Measurements from ENCODE around the gene ANKRD6. TPM values are rescaled to one million over a fixed set of nuclear protein-coding genes. Genes with fewer than 3 reads are reported as not detected.

Gene ANKRD6
- total RNA-seq (2022), result 20.5 and 25.6 TPM in 2 replicates
- percentile 58 among the genes with signal in this experiment for Bru-seq, nascent RNA
- percentile 59 among the genes with signal in this experiment for BruChase-seq, experiment 1, labeled RNA remaining after a 2-hour chase
- BruChase-seq, experiment 2, labeled RNA remaining after a 6-hour chase, result percentile 57 among the genes with signal in this experiment
- long read RNA-seq, full-length matches to known transcripts, result 6 of 19 reads
- long read RNA-seq, partial matches to known transcripts, result 2 of 19 reads
- long read RNA-seq, other reads (novel, unspliced or antisense), result 11 of 19 reads

GRCh38 chr6:89432875-89433251 lies at the start of gene ANKRD6:
ANKRD6 (plus strand) TSS chr6:89433152; CDS start chr6:89566977, 133,825 bp downstream.
- no peaks in the 10 kb centered on the region for H3K36me3 ChIP-seq (ENCODE audit: control insufficient read depth, insufficient read depth, low read length)
- intact Hi-C loops (cut with micrococcal nuclease; ENCODE audit: unreplicated experiment), result loop anchor here (1.0 to 5.0 kb wide), 3 partner anchors 56 to 177 kb away; no protein-coding TSS in a partner anchor
- no peaks in the 10 kb centered on the region for H3K9me3 ChIP-seq
- peak; percentile 50 to 91 for DNase-seq
- peak within 1 kb of the TSS; percentile 65 for H3K4me3 Mint-ChIP-seq (ENCODE audit: unreplicated experiment)
- peak; percentile 72 to 83 for TF ChIP-seq CTCF (IDR thresholded peaks at IDR 0.05; ENCODE audit: insufficient read depth in 1 of 2, low read depth in 1 of 2, low read length in 1 of 2, severe bottlenecking in 1 of 2, unreplicated experiment in 1 of 2)
- H3K4me1 ChIP-seq, result peaks cover under 1% of the 10 kb centered on the region; the same call in 1 of the 2 replicates
- H3K27ac Mint-ChIP-seq (ENCODE audit: unreplicated experiment), result no peak within 1 kb of the TSS
- no peaks in the 10 kb centered on the region for H3K36me3 Mint-ChIP-seq (ENCODE audit: insufficient read depth, unreplicated experiment)
- CTCF ChIA-PET, result interaction anchor here (0.8 to 1.3 kb wide), 5 partner anchors 16 to 179 kb away, joined by 3 to 14 read pairs (median 3); no protein-coding TSS in a partner anchor
- no TSS peak for BruUV-seq (replicated peaks)
- POLR2A ChIA-PET, result no interaction called here
- no peaks in the 10 kb centered on the region for H3K9me3 Mint-ChIP-seq (ENCODE audit: unreplicated experiment)
- peaks cover 6% of the 10 kb centered on the region for H3K4me1 Mint-ChIP-seq (ENCODE audit: low read depth, unreplicated experiment)
- peaks cover 13% of the 10 kb centered on the region for H3K27me3 Mint-ChIP-seq (ENCODE audit: insufficient read depth, unreplicated experiment)
- H3K4me3 ChIP-seq (ENCODE audit: low read depth, low read length), result peak within 1 kb of the TSS; percentile 59
- H3K27me3 ChIP-seq (replicated peaks; ENCODE audit: control insufficient read depth, insufficient read depth, low read length), result no peaks in the 10 kb centered on the region

GRCh38 chr6:89385156-89385667 lies 47.7 kb upstream of the ANKRD6 start:
- H3K27me3 ChIP-seq (replicated peaks; ENCODE audit: control insufficient read depth, insufficient read depth, low read length), result no peaks in the 10 kb centered on the region
- H3K4me3 Mint-ChIP-seq (ENCODE audit: unreplicated experiment), result no peak overlapping the region
- no peaks in the 10 kb centered on the region for H3K4me1 ChIP-seq
- POLR2A ChIA-PET, result no interaction called here
- no peaks in the 10 kb centered on the region for H3K4me1 Mint-ChIP-seq (ENCODE audit: low read depth, unreplicated experiment)
- H3K36me3 ChIP-seq (ENCODE audit: control insufficient read depth, insufficient read depth, low read length), result no peaks in the 10 kb centered on the region
- H3K36me3 Mint-ChIP-seq (ENCODE audit: insufficient read depth, unreplicated experiment), result no peaks in the 10 kb centered on the region
- DNase-seq, result no peak
- no peaks in the 10 kb centered on the region for H3K9me3 Mint-ChIP-seq (ENCODE audit: unreplicated experiment)
- H3K27ac Mint-ChIP-seq (ENCODE audit: unreplicated experiment), result no peak overlapping the region
- no peaks in the 10 kb centered on the region for H3K9me3 ChIP-seq
- TF ChIP-seq CTCF (IDR thresholded peaks at IDR 0.05; ENCODE audit: insufficient read depth in 1 of 2, low read depth in 1 of 2, low read length in 1 of 2, severe bottlenecking in 1 of 2, unreplicated experiment in 1 of 2), result no peak
- intact Hi-C loops (cut with micrococcal nuclease; ENCODE audit: unreplicated experiment), result no loop called here
- CTCF ChIA-PET, result no interaction called here
- BruUV-seq (replicated peaks), result no TSS peak
- no peak overlapping the region for H3K4me3 ChIP-seq (ENCODE audit: low read depth, low read length)
- H3K27me3 Mint-ChIP-seq (ENCODE audit: insufficient read depth, unreplicated experiment), result peaks cover 3% of the 10 kb centered on the region

GRCh38 chr6:89385846-89386245 lies 47.1 kb upstream of the ANKRD6 start:
- POLR2A ChIA-PET, result no interaction called here
- Mint-ChIP-seq H3K4me1 (ENCODE audit: low read depth, unreplicated experiment) (no peaks in the 10 kb centered on the region), H3K27ac (ENCODE audit: unreplicated experiment) (no peak overlapping the region), H3K27me3 (ENCODE audit: insufficient read depth, unreplicated experiment) (peaks cover 3% of the 10 kb centered on the region), H3K36me3 (ENCODE audit: insufficient read depth, unreplicated experiment) (no peaks in the 10 kb centered on the region), H3K4me3 (ENCODE audit: unreplicated experiment) (no peak overlapping the region), H3K9me3 (ENCODE audit: unreplicated experiment) (no peaks in the 10 kb centered on the region)
- no peak for DNase-seq
- no peak for TF ChIP-seq CTCF (IDR thresholded peaks at IDR 0.05; ENCODE audit: insufficient read depth in 1 of 2, low read depth in 1 of 2, low read length in 1 of 2, severe bottlenecking in 1 of 2, unreplicated experiment in 1 of 2)
- H3K9me3 ChIP-seq, result no peaks in the 10 kb centered on the region
- H3K4me1 ChIP-seq, result no peaks in the 10 kb centered on the region
- intact Hi-C loops (cut with micrococcal nuclease; ENCODE audit: unreplicated experiment), result no loop called here
- H3K4me3 ChIP-seq (ENCODE audit: low read depth, low read length), result no peak overlapping the region
- no peaks in the 10 kb centered on the region for H3K36me3 ChIP-seq (ENCODE audit: control insufficient read depth, insufficient read depth, low read length)
- CTCF ChIA-PET, result no interaction called here
- no TSS peak for BruUV-seq (replicated peaks)
- no peaks in the 10 kb centered on the region for H3K27me3 ChIP-seq (replicated peaks; ENCODE audit: control insufficient read depth, insufficient read depth, low read length)

All from Caco-2 (cell line).